ENCODE data around the gene CDA.

DNA sequence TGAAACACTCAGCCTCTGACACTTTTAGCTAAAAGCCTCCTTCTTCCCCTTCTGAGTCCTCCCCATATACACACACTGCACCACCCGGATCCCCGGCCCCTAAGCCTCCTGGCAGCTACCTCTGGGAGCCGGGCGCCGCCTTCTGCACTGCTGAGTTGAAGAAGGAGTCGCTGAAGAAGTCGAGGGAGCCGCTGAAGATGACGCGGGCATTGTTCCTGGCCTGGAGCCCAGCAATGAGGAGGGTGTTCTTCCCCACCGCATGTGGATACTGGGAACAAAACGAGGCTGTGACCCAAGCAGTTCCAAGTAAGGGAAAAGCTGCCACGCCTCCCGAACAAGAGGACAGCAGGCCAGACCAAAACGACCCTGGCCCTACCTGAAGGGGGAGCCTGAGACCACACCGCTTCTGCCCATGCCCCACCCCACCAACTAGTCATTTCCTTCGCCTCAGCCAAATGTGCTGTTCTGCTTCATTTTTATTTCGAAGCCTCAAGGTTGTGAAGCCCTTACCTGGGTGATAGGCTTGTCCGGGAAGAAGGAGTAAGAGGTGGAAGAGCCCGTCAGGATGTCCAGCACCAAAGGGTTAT, 65.3 kb downstream of the CDA start:
- TF ChIP-seq, protein P1, sequence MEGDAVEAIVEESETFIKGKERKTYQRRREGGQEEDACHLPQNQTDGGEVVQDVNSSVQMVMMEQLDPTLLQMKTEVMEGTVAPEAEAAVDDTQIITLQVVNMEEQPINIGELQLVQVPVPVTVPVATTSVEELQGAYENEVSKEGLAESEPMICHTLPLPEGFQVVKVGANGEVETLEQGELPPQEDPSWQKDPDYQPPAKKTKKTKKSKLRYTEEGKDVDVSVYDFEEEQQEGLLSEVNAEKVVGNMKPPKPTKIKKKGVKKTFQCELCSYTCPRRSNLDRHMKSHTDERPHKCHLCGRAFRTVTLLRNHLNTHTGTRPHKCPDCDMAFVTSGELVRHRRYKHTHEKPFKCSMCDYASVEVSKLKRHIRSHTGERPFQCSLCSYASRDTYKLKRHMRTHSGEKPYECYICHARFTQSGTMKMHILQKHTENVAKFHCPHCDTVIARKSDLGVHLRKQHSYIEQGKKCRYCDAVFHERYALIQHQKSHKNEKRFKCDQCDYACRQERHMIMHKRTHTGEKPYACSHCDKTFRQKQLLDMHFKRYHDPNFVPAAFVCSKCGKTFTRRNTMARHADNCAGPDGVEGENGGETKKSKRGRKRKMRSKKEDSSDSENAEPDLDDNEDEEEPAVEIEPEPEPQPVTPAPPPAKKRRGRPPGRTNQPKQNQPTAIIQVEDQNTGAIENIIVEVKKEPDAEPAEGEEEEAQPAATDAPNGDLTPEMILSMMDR (IDR thresholded peaks at IDR 0.05) = no peak
- TF ChIP-seq POLR2A (IDR thresholded peaks at IDR 0.05) = no peak
